MM.1S (cell line): ENCODE results near the gene CLCA2.

Source experiments
- DNase-seq: peaks from one replicate; pipeline ENCODE4 v3.0.0-alpha.2; 2015
- H2AFZ ChIP-seq: fragments of 300-600 bp; sonication (generic); 2 replicates; pipeline ENCODE4 v1.6.0; 2016; ENCODE audit warnings: antibody characterized with exemption, low read length
- H3F3A ChIP-seq: fragments of 300-600 bp; sonication (generic); 2 replicates; pipeline ENCODE4 v1.6.1; 2016; ENCODE audit warnings: mild to moderate bottlenecking, antibody characterized with exemption, low read length, moderate library complexity, mixed read lengths; ENCODE audit not compliant: insufficient read depth
- H3K27ac ChIP-seq: fragments of 300-600 bp; sonication (generic); 2 replicates; pipeline ENCODE4 v1.5.1; 2016; ENCODE audit warnings: mild to moderate bottlenecking, low read length
- H3K27me3 ChIP-seq: fragments of 300-600 bp; sonication (generic); replicated peaks from 2 replicates; pipeline ENCODE4 v1.6.0; 2016; ENCODE audit warnings: low read length; ENCODE audit not compliant: insufficient read depth
- H3K36me3 ChIP-seq: fragments of 300-600 bp; sonication (generic); replicated peaks from 2 replicates; pipeline ENCODE4 v1.6.1; 2016; ENCODE audit warnings: mild to moderate bottlenecking, low read length, mixed read lengths; ENCODE audit not compliant: insufficient read depth
- H3K4me1 ChIP-seq: fragments of 300-600 bp; sonication (generic); 2 replicates; pipeline ENCODE4 v1.6.1; 2016; ENCODE audit warnings: low read length, mixed read lengths
- H3K4me2 ChIP-seq: fragments of 300-600 bp; sonication (generic); 2 replicates; pipeline ENCODE4 v1.6.0; 2016; ENCODE audit warnings: low read depth, low read length
- H3K4me3 ChIP-seq: fragments of 300-600 bp; sonication (generic); 2 replicates; pipeline ENCODE4 v1.5.1; 2016; ENCODE audit warnings: low read length, mixed read lengths
- H3K79me2 ChIP-seq: fragments of 300-600 bp; sonication (generic); 2 replicates; pipeline ENCODE4 v1.6.1; 2016; ENCODE audit warnings: mixed run types, low read length, mixed read lengths
- H3K9ac ChIP-seq: fragments of 300-600 bp; sonication (generic); 2 replicates; pipeline ENCODE4 v1.6.1; 2016; ENCODE audit warnings: low read length, mixed read lengths
- H3K9me2 ChIP-seq: fragments of 300-600 bp; sonication (generic); replicated peaks from 2 replicates; pipeline ENCODE4 v1.6.1; 2016; ENCODE audit warnings: mild to moderate bottlenecking, low read length, mixed read lengths; ENCODE audit not compliant: insufficient read depth
- H3K9me3 ChIP-seq: fragments of 300-600 bp; sonication (generic); replicated peaks from 2 replicates; pipeline ENCODE4 v1.6.1; 2016; ENCODE audit warnings: mild to moderate bottlenecking, low read length, mixed read lengths; ENCODE audit not compliant: insufficient read depth
- H4K20me1 ChIP-seq: fragments of 300-600 bp; sonication (generic); 2 replicates; pipeline ENCODE4 v1.6.1; 2016; ENCODE audit warnings: mild to moderate bottlenecking, low read length, moderate library complexity, mixed read lengths; ENCODE audit not compliant: insufficient read depth
- EZH2 ChIP-seq: fragments of 300-600 bp; sonication (generic); optimal IDR thresholded peaks from 2 replicates; pipeline ENCODE3; 2017; ENCODE audit warnings: low read depth, mild to moderate bottlenecking, antibody characterized with exemption, low read length, mixed read lengths
- EZH2phosphoT487 ChIP-seq: fragments of 300-600 bp; sonication (generic); IDR thresholded peaks from 2 replicates; pipeline ENCODE4 v1.6.1; 2018; ENCODE audit warnings: antibody characterized with exemption, low read length
- TF ChIP-seq, protein P1 (sequence below): fragments of 300-600 bp; sonication (generic); IDR thresholded peaks from 2 replicates; pipeline ENCODE4 v1.5.1; 2016; ENCODE audit warnings: antibody characterized with exemption, low read length, mixed read lengths

The CLCA2 gene

DNA sequence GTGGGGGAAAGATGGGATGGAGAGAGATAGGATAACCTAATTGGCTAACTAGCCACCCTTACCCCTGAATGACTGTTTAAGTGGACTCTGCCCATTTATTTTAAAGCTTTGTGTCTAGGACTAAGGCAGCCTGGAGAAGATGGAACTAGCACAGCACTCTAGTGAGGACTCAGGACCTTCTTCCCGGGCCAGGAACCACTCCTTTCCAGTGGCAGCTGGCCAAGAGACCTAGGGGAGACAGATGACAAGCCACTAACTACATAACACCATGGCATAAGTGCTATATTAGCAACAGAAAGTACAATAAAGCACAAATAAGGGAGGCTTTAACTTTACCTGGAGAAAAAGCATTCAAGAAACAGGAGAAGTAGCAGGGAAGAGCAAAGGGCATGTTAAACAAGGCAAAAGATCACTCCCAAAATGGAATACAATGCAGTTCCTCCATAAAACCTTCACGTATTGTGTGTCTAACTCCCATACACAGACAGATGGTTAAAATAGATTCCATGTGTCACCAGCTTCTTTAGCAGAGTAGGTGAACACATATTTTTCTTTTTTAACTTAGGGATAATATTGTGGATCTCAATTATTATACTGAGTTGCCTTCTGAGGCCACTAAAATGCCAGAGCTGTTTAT, 65.4 kb downstream of the CLCA2 start:
- Histone ChIP-seq H3K9me3 (no peaks in the 10 kb centered on the region), H3K36me3 (no peaks in the 10 kb centered on the region), H4K20me1 (no peaks in the 10 kb centered on the region), H3K4me3 (no peak overlapping the region), H3K79me2 (no peaks in the 10 kb centered on the region), H3K9ac (no peak overlapping the region), H3K4me2 (no peak overlapping the region), H3K9me2 (no peaks in the 10 kb centered on the region), H2AFZ (no peak overlapping the region), H3K4me1 (no peaks in the 10 kb centered on the region), H3K27me3 (no peaks in the 10 kb centered on the region), H3F3A (no peaks in the 10 kb centered on the region), H3K27ac (no peak overlapping the region)
- TF ChIP-seq EZH2phosphoT487 (no peak), EZH2 (no peak)
- TF ChIP-seq, protein P1, sequence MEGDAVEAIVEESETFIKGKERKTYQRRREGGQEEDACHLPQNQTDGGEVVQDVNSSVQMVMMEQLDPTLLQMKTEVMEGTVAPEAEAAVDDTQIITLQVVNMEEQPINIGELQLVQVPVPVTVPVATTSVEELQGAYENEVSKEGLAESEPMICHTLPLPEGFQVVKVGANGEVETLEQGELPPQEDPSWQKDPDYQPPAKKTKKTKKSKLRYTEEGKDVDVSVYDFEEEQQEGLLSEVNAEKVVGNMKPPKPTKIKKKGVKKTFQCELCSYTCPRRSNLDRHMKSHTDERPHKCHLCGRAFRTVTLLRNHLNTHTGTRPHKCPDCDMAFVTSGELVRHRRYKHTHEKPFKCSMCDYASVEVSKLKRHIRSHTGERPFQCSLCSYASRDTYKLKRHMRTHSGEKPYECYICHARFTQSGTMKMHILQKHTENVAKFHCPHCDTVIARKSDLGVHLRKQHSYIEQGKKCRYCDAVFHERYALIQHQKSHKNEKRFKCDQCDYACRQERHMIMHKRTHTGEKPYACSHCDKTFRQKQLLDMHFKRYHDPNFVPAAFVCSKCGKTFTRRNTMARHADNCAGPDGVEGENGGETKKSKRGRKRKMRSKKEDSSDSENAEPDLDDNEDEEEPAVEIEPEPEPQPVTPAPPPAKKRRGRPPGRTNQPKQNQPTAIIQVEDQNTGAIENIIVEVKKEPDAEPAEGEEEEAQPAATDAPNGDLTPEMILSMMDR: no peak
- no peak for DNase-seq

DNA sequence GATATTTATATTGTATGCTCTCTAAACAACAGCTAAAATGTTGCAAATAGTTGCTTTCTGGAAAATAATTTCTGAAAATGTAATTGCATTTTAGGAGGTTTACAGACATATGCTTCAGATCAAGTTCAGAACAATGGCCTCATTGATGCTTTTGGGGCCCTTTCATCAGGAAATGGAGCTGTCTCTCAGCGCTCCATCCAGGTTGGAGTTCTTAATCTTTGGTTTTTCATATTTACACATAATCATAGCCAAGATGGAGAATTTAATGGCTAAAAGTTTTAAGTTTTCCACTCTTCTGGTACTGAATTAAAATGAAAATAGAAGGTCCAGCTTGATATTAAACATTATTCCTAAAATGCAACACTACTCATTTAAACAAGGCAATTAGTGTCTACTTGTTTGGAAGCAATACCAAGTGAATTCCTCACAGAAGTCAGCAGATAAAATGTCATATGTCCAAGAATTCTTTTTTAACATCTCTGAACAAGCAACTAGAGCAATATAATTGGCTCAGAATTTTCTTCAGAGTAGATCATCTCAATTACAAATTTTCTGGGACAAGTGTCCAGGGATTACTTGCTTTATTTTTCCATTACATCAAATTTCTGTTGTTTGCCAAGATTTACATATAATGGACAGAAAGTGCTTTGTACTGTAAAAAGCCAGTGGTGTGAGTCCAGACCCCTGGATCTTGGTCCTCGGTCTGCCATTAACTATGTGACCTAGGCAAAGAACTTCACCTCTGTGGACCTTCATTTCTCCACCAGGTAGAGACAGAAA, 67.4 kb downstream of the CLCA2 start:
- Histone ChIP-seq H3K9me3 (no peaks in the 10 kb centered on the region), H3K79me2 (no peaks in the 10 kb centered on the region), H3K4me3 (no peak overlapping the region), H3K4me2 (no peak overlapping the region), H2AFZ (no peak overlapping the region), H3K27ac (no peak overlapping the region), H4K20me1 (no peaks in the 10 kb centered on the region), H3K36me3 (no peaks in the 10 kb centered on the region), H3K4me1 (no peaks in the 10 kb centered on the region), H3K9me2 (no peaks in the 10 kb centered on the region), H3K27me3 (no peaks in the 10 kb centered on the region), H3K9ac (no peak overlapping the region), H3F3A (no peaks in the 10 kb centered on the region)
- TF ChIP-seq EZH2phosphoT487 (no peak), EZH2 (no peak)
- no peak for DNase-seq

DNA sequence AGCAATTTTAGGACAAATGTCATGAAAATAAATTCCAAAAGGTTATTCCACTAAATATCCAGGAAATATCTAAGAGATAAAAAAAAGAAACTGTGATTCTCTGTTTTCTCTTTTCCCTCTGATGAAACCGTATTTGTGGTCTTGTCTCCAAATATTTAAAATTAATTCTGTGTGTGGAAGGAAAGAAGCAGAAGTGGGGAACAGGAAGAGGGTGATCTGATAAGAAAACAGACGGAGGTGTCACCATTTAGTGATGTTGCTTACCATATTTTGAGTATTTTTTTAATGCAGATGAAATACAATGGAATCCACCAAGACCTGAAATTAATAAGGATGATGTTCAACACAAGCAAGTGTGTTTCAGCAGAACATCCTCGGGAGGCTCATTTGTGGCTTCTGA, 74.3 kb downstream of the CLCA2 start:
- H4K20me1 ChIP-seq: no peaks in the 10 kb centered on the region
- no peak overlapping the region for H2AFZ ChIP-seq
- H3K27me3 ChIP-seq: peaks cover 8% of the 10 kb centered on the region; the same call in 1 of the 2 replicates
- TF ChIP-seq, protein P1: no peak
- TF ChIP-seq EZH2phosphoT487 (no peak), EZH2 (no peak)
- no peak for DNase-seq
- no peak overlapping the region for H3K4me2 ChIP-seq
- no peaks in the 10 kb centered on the region for H3K36me3 ChIP-seq
- H3F3A ChIP-seq: peaks cover 3% of the 10 kb centered on the region; the same call in 1 of the 2 replicates
- no peak overlapping the region for H3K9ac ChIP-seq
- H3K9me2 ChIP-seq: no peaks in the 10 kb centered on the region
- no peak overlapping the region for H3K4me3 ChIP-seq
- H3K27ac ChIP-seq: no peak overlapping the region
- H3K79me2 ChIP-seq: no peaks in the 10 kb centered on the region
- H3K4me1 ChIP-seq: no peaks in the 10 kb centered on the region
- H3K9me3 ChIP-seq: no peaks in the 10 kb centered on the region
